Neutrophil (primary cell): ENCODE results near the gene CANT1.

Experiments used
- H3K27ac ChIP-seq: fragments of 200-600 bp; sonication (generic); 2 replicates; pipeline ENCODE4 v1.5.1; 2016; ENCODE audit warnings: mild to moderate bottlenecking, moderate library complexity
- H3K27me3 ChIP-seq: fragments of 200-600 bp; sonication (generic); 2 replicates; pipeline ENCODE4 v1.6.0; 2016; ENCODE audit warnings: mild to moderate bottlenecking
- H3K36me3 ChIP-seq: fragments of 200-600 bp; sonication (generic); 2 replicates; pipeline ENCODE4 v1.5.1; 2017
- H3K4me1 ChIP-seq, 2 experiments: fragments of 200-600 bp in 1 of 2; sonication (generic) in 1 of 2; 1 replicate in 1 of 2; 2 replicates in 1 of 2; pipeline versions ENCODE4 v1.5.1 to v1.6.1; 2013 to 2016; ENCODE audit warnings: low read depth in 1 of 2, low read length in 1 of 2, mild to moderate bottlenecking in 1 of 2, moderate library complexity in 1 of 2; ENCODE audit not compliant: control insufficient read depth in 1 of 2, insufficient read depth in 1 of 2
- H3K4me3 ChIP-seq, 2 experiments: fragments of 200-600 bp in 1 of 2; sonication (generic) in 1 of 2; 1 replicate in 1 of 2; 2 replicates in 1 of 2; pipeline ENCODE4 v1.5.1; 2013 to 2016; ENCODE audit warnings: low read depth in 1 of 2, low read length in 1 of 2, mild to moderate bottlenecking in 1 of 2, moderate library complexity in 1 of 2
- H3K9me3 ChIP-seq: fragments of 200-600 bp; sonication (generic); 2 replicates; pipeline ENCODE4 v1.5.1; 2016
- CTCF ChIP-seq: fragments of 200-600 bp; sonication (generic); IDR thresholded peaks from 2 replicates; pipeline ENCODE4 v1.5.1; 2016; ENCODE audit warnings: antibody characterized with exemption

Gene CANT1

GRCh38 chr17:79009397-79010303, at the start of gene CANT1:
TSS of gene CANT1 (minus strand) at chr17:79009764. CDS start at chr17:78997622, 12,142 bp downstream.
- H3K27ac ChIP-seq = peak within 1 kb of the TSS; percentile 91
- peaks cover 24% of the 10 kb centered on the region for H3K27me3 ChIP-seq
- H3K36me3 ChIP-seq = peaks cover 17% of the 10 kb centered on the region
- no peaks in the 10 kb centered on the region for H3K9me3 ChIP-seq
- peaks cover 42 to 44% of the 10 kb centered on the region in 2 experiments for H3K4me1 ChIP-seq
- TF ChIP-seq CTCF = no peak
- peak within 1 kb of the TSS; percentile 76 to 89 for H3K4me3 ChIP-seq

- no peak for TF ChIP-seq CTCF
- no peak overlapping the region for H3K27ac ChIP-seq
Observed at GRCh38 chr17:79057737-79058385, 48.3 kb upstream of the CANT1 start.

GRCh38 chr17:79055197-79055596, 45.6 kb upstream of the CANT1 start:
- H3K4me1 ChIP-seq = peaks cover 8 to 9% of the 10 kb centered on the region in 2 experiments
- no peak for TF ChIP-seq CTCF
- H3K36me3 ChIP-seq = no peaks in the 10 kb centered on the region
- peaks cover 32% of the 10 kb centered on the region for H3K27me3 ChIP-seq
- H3K27ac ChIP-seq = no peak overlapping the region
- H3K9me3 ChIP-seq = no peaks in the 10 kb centered on the region
- no peak overlapping the region for H3K4me3 ChIP-seq

More at GRCh38 chr17:79057737-79058385, 48.3 kb upstream of the CANT1 start:
- Histone ChIP-seq H3K4me3 (no peak overlapping the region), H3K27me3 (peaks cover 37% of the 10 kb centered on the region), H3K9me3 (no peaks in the 10 kb centered on the region), H3K36me3 (no peaks in the 10 kb centered on the region), H3K4me1 (peaks cover 8 to 9% of the 10 kb centered on the region in 2 experiments)

- H3K27ac ChIP-seq = no peak overlapping the region
- H3K27me3 ChIP-seq = peaks cover 30% of the 10 kb centered on the region
- H3K36me3 ChIP-seq = no peaks in the 10 kb centered on the region
- TF ChIP-seq CTCF = no peak
- H3K9me3 ChIP-seq = no peaks in the 10 kb centered on the region
- H3K4me3 ChIP-seq = no peak overlapping the region
- peaks cover 8 to 9% of the 10 kb centered on the region in 2 experiments for H3K4me1 ChIP-seq
Observed at GRCh38 chr17:79054200-79054960, 44.8 kb upstream of the CANT1 start.

- Histone ChIP-seq H3K36me3 (no peaks in the 10 kb centered on the region), H3K27ac (no peak overlapping the region)
- TF ChIP-seq CTCF = no peak
Observed at GRCh38 chr17:79053251-79053925, 43.8 kb upstream of the CANT1 start.

More at GRCh38 chr17:79053251-79053925, 43.8 kb upstream of the CANT1 start:
- Histone ChIP-seq H3K4me1 (peaks cover under 1 to 5% of the 10 kb centered on the region in 2 experiments), H3K27me3 (peaks cover 28% of the 10 kb centered on the region), H3K4me3 (no peak overlapping the region), H3K9me3 (no peaks in the 10 kb centered on the region)
